PFSK-1 (cell line): Measurements from ENCODE around the gene TUT1.

Experiments
- FOXP2 ChIP-seq: optimal IDR thresholded peaks from 2 replicates; pipeline ENCODE3; 2011; ENCODE audit warnings: borderline replicate concordance, control low read depth, inconsistent platforms; ENCODE audit not compliant: insufficient read depth; ENCODE audit errors: extremely low read length, extremely low read depth
- POLR2AphosphoS5 ChIP-seq: IDR thresholded peaks from 2 replicates; pipeline ENCODE4 v1.6.1; 2012; ENCODE audit warnings: low read depth, mild to moderate bottlenecking, control low read depth, low read length, moderate library complexity
- SIN3A ChIP-seq: IDR thresholded peaks from 2 replicates; pipeline ENCODE4 v1.6.1; 2012; ENCODE audit warnings: mild to moderate bottlenecking, low read length, moderate library complexity, borderline replicate concordance; ENCODE audit not compliant: insufficient read depth
- TAF1 ChIP-seq: IDR thresholded peaks from 2 replicates; pipeline ENCODE4 v1.6.1; 2012; ENCODE audit warnings: low read length, control low read depth, borderline replicate concordance; ENCODE audit not compliant: insufficient read depth
- TF ChIP-seq, protein P1 (sequence below), 2 experiments: IDR thresholded peaks; 2 replicates each; pipeline versions ENCODE4 v1.6.1 to v1.8.0; 2011 to 2012; ENCODE audit warnings: low read depth in 2 of 2, low read length in 2 of 2, control low read depth in 1 of 2, inconsistent platforms in 1 of 2, mild to moderate bottlenecking in 1 of 2, moderate library complexity in 1 of 2; ENCODE audit not compliant: insufficient read depth in 1 of 2

TUT1 gene

DNA sequence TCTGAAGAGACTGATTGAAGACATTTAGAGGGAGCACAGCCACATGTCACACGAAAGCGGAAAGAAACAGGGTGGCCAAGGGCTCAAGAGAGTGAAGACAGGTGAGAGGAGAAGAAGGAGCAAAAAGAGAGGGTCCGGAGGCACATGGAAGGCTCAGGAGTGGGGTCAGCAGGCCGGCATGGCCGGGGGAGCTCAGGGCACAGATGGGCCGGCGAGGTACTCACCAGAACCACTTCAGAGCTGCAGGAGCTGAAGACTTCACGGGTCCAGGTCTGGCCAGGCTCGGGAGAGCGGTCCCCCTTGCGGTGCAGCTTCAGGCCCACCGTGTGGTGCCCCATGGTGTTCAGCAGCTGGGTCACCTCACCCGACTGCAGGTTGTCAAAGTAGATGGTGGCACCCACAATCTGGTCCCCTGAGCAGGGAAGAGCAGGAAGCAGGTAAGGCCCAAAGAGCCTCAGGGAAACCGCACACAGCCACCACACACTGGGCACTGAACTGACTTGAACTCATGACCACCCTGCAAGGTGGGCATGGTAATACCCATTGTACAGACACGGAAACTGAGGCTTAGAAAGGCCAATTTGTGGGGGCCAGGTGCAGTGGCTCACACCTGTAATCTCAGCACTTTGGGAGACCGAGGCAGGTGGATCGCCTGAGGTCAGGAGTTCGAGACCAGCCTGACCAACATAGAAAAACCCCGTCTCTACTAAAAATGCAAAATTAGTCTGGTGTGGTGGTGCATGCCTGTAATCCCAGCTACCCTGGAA, 56.4 kb downstream of the TUT1 start:
- TF ChIP-seq FOXP2, result no peak
- TF ChIP-seq SIN3A, result no peak
- no peak for TF ChIP-seq TAF1
- TF ChIP-seq, protein P1, sequence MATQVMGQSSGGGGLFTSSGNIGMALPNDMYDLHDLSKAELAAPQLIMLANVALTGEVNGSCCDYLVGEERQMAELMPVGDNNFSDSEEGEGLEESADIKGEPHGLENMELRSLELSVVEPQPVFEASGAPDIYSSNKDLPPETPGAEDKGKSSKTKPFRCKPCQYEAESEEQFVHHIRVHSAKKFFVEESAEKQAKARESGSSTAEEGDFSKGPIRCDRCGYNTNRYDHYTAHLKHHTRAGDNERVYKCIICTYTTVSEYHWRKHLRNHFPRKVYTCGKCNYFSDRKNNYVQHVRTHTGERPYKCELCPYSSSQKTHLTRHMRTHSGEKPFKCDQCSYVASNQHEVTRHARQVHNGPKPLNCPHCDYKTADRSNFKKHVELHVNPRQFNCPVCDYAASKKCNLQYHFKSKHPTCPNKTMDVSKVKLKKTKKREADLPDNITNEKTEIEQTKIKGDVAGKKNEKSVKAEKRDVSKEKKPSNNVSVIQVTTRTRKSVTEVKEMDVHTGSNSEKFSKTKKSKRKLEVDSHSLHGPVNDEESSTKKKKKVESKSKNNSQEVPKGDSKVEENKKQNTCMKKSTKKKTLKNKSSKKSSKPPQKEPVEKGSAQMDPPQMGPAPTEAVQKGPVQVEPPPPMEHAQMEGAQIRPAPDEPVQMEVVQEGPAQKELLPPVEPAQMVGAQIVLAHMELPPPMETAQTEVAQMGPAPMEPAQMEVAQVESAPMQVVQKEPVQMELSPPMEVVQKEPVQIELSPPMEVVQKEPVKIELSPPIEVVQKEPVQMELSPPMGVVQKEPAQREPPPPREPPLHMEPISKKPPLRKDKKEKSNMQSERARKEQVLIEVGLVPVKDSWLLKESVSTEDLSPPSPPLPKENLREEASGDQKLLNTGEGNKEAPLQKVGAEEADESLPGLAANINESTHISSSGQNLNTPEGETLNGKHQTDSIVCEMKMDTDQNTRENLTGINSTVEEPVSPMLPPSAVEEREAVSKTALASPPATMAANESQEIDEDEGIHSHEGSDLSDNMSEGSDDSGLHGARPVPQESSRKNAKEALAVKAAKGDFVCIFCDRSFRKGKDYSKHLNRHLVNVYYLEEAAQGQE (IDR thresholded peaks at IDR 0.05; ENCODE audit: insufficient read depth in 1 of 2, low read depth in 2 of 2, low read length in 2 of 2), result no peak
- TF ChIP-seq POLR2AphosphoS5, result no peak

DNA sequence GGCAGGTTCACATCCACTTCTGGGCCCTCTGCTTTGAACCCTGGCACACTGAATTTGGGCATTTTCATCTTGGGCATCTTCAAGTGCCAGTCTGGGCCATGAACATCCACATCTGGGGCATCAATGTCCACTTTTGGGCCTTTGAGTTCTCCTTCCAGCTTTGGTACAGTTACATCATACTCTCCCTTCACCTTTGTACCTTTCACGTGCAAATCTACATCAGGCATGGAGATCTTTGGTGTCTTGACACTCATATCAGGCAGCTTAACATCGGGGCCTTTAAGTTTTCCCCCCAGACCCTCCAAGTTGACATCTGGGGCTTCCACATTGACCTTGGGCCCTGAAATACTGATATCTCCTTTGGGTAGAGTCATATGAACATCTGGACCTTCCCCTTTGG, 59.2 kb downstream of the TUT1 start:
- TF ChIP-seq TAF1 (no peak), FOXP2 (no peak), POLR2AphosphoS5 (no peak), SIN3A (no peak)
- TF ChIP-seq, protein P1 (IDR thresholded peaks at IDR 0.05; ENCODE audit: insufficient read depth in 1 of 2, low read depth in 2 of 2, low read length in 2 of 2), result no peak
